ENCODE measurements around the gene MDP1.

MDP1 gene

DNA sequence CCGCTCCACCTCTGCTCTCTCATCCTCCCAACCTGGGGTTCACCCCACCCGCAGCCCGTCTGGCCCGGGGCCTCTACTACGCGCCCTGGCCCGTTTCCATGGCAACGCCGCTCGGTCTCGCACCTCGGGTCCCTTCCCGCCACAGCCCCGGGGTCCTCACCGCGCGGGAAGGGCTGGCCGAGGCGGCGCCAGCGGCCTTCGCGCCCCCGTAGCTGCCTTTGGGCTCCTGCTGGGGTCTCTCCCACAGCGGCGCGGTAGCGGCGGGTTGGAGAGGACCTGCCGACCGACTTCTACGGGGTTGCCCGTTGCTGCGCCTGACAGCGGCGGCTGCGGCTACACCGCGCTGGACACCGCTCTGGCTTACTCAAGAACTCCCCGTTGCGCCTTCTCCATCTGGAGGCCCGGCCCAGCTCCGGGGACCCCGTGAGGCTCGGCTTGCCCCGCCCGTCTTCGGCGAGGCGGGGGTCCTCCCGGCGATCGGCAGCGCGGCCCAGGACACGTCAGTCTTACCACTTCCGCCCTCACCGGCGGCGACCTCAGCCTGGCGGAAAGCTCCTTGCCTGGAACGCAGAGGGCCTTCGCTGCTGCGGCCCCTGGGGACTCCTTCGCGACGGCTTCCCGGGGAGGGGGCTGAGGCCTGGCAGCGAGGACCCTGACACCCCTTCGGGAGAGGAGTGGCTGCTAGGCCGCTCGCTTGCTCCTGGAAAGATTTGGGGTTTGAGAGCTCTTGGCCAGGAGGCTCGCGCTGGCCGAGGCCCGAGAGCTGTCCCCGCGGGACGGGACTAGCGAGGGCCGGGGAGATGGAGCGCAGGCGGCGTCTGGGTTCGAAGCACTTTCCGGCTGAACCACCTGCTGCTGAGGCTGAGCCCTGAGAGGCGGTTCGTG is 20.4 kb downstream of the MDP1 start, which contains the start of gene TM9SF1:
TSS of gene TM9SF1 (minus strand) at position 256 of the 885 bp plus-strand sequence. CDS start 422 bp downstream, outside the sequence.
- Histone ChIP-seq H3K4me1 (ENCODE audit: control insufficient read depth, insufficient read depth, low read length) (no peaks in the 10 kb centered on the region), H3K27ac (ENCODE audit: low read length) (no peak within 1 kb of the TSS), H3K4me3 (ENCODE audit: low read length) (peak within 1 kb of the TSS; percentile 68), H3K27me3 (ENCODE audit: control insufficient read depth, insufficient read depth, low read length) (no peaks in the 10 kb centered on the region), H3K36me3 (ENCODE audit: control insufficient read depth, insufficient read depth, low read length) (no peaks in the 10 kb centered on the region), H3K9me3 (ENCODE audit: control insufficient read depth, insufficient read depth, low read length) (no peaks in the 10 kb centered on the region)
- no CpG with 5 or more reads among the region's 89 CpGs for WGBS (ENCODE audit: insufficient coverage, insufficient read length)
- DNase-seq (ENCODE audit: low read depth, low spot score): no peak

DNA sequence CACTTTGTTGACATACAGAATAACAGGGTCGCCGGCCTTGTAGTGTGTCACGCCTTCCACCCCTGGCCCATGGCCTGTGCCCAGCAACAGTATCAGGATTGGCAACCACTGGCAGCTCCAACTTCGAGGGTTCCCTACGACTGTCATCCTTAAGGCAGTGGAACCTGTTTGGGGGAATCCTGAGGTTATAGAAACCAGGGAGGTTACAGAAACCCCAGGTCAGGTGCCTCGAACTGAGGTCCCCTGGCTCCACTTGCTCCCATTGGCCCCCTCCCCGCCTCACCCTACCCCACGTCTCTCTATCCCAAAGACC is 21.0 kb downstream of the MDP1 start:
- H3K27ac ChIP-seq (ENCODE audit: low read length): no peak overlapping the region
- no peaks in the 10 kb centered on the region for H3K36me3 ChIP-seq (ENCODE audit: control insufficient read depth, insufficient read depth, low read length)
- DNase-seq (ENCODE audit: low read depth, low spot score): no peak
- H3K27me3 ChIP-seq (ENCODE audit: control insufficient read depth, insufficient read depth, low read length): no peaks in the 10 kb centered on the region
- no peaks in the 10 kb centered on the region for H3K9me3 ChIP-seq (ENCODE audit: control insufficient read depth, insufficient read depth, low read length)
- WGBS (ENCODE audit: insufficient coverage, insufficient read length): no CpG with 5 or more reads among the region's 8 CpGs
- no peaks in the 10 kb centered on the region for H3K4me1 ChIP-seq (ENCODE audit: control insufficient read depth, insufficient read depth, low read length)
- peak overlapping the region; percentile 68; the same call in 1 of the 2 replicates for H3K4me3 ChIP-seq (ENCODE audit: low read length)

DNA sequence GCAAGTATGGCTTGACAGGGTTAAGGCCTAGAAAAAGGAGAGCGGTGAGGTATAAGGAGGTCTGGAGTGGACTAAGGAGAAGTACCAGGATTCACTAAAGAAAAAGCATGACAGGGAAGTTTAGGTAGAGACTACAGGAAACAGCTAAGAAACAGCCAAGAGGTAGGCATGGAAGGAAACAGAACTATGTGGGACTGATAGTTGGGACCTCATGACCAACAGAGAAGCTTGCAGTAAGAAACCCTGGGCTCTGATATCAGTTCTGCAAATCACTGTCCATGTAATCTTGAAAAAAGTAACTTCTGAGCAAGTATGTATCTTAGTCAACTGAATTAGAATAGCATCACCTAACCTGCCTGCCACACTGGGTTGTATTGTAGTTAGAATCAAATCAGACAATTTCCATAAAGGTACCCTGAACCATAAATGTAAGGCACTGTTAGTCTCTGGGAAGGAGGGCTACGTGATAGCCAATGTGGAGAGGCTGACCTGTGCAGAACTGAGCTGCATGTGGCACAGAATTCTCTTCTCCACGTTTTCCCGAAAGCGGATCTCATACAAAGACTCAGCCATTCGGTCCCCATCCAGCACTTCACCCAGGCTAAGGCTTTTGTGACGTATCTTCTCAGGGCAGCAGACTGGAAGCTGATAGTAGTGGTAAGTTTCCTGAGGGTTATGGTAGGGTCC is 21.5 kb downstream of the MDP1 start:
- Histone ChIP-seq H3K4me3 (ENCODE audit: low read length) (no peak overlapping the region; the same call in 1 of the 2 replicates), H3K36me3 (ENCODE audit: control insufficient read depth, insufficient read depth, low read length) (no peaks in the 10 kb centered on the region), H3K27me3 (ENCODE audit: control insufficient read depth, insufficient read depth, low read length) (no peaks in the 10 kb centered on the region), H3K9me3 (ENCODE audit: control insufficient read depth, insufficient read depth, low read length) (no peaks in the 10 kb centered on the region), H3K4me1 (ENCODE audit: control insufficient read depth, insufficient read depth, low read length) (no peaks in the 10 kb centered on the region), H3K27ac (ENCODE audit: low read length) (no peak overlapping the region)
- no CpG with 5 or more reads among the region's 7 CpGs for WGBS (ENCODE audit: insufficient coverage, insufficient read length)
- DNase-seq (ENCODE audit: low read depth, low spot score): no peak

DNA sequence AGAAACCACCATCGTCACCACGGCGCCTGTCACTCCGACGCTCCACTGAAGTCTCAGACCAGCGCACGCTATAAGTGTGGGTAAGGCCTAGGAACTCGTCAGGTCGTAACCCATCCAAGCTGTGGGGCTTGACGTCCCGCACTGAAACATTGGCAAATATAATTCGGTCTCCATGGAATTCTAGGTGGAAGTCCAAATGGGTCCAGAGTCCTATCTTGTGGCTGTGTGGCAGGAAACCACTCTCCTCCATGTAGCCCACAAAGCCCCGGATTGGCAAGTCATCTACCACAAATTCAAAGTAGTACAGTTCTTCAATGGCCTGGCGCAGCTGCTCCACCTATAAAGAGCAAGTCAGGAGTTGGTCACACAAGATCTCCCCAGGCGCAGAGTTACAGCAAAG is 22.9 kb downstream of the MDP1 start:
- H3K27me3 ChIP-seq (ENCODE audit: control insufficient read depth, insufficient read depth, low read length): no peaks in the 10 kb centered on the region
- no peaks in the 10 kb centered on the region for H3K36me3 ChIP-seq (ENCODE audit: control insufficient read depth, insufficient read depth, low read length)
- H3K9me3 ChIP-seq (ENCODE audit: control insufficient read depth, insufficient read depth, low read length): no peaks in the 10 kb centered on the region
- no peak overlapping the region for H3K4me3 ChIP-seq (ENCODE audit: low read length)
- H3K4me1 ChIP-seq (ENCODE audit: control insufficient read depth, insufficient read depth, low read length): no peaks in the 10 kb centered on the region
- WGBS (ENCODE audit: insufficient coverage, insufficient read length): no CpG with 5 or more reads among the region's 15 CpGs
- no peak for DNase-seq (ENCODE audit: low read depth, low spot score)
- no peak overlapping the region for H3K27ac ChIP-seq (ENCODE audit: low read length)

DNA sequence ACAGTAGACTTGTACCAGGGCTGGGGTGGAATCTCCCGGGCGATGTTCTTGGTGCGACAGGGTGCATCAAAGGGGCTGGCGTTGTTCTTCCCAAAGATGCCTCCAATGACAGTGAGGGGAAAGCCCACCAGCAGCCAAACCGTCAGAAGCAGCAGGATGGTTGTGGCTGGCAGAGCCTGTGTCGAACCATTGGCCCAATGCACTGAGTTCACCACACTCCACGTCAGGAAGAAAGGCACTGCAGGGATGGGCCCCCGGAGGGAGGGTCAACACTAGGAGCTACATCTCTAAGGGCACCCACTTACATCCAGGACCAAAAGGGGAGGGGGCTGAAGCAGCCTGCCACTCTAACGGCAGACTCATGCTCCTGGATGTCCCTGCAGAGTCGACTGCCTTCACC is 25.4 kb downstream of the MDP1 start:
- no peak for DNase-seq (ENCODE audit: low read depth, low spot score)
- Histone ChIP-seq H3K27ac (ENCODE audit: low read length) (no peak overlapping the region), H3K4me1 (ENCODE audit: control insufficient read depth, insufficient read depth, low read length) (no peaks in the 10 kb centered on the region), H3K27me3 (ENCODE audit: control insufficient read depth, insufficient read depth, low read length) (no peaks in the 10 kb centered on the region), H3K9me3 (ENCODE audit: control insufficient read depth, insufficient read depth, low read length) (no peaks in the 10 kb centered on the region), H3K4me3 (ENCODE audit: low read length) (no peak overlapping the region), H3K36me3 (ENCODE audit: control insufficient read depth, insufficient read depth, low read length) (peaks cover 8% of the 10 kb centered on the region)
- WGBS (ENCODE audit: insufficient coverage, insufficient read length): no CpG with 5 or more reads among the region's 10 CpGs

DNA sequence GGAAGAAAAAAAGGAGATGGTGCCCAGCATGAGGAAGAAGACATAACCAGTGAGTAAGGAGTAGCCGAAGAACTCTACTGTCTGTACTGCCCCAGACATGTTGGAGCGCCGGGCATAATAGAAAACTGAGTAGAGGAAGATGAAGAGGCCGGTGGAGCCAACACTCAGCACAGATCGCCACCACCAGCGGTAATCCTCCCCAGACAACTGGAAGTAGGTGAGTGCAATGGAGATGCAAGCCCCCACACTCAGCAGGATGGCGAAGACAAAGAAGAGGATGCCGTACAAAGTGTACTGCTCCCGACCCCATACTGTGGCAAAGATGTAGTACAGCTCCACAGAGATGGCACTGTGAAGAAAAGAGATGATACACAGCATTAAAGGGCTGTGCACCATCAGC is 26.4 kb downstream of the MDP1 start:
- no peak for DNase-seq (ENCODE audit: low read depth, low spot score)
- Histone ChIP-seq H3K4me3 (ENCODE audit: low read length) (no peak overlapping the region), H3K36me3 (ENCODE audit: control insufficient read depth, insufficient read depth, low read length) (peaks cover 17% of the 10 kb centered on the region), H3K27me3 (ENCODE audit: control insufficient read depth, insufficient read depth, low read length) (no peaks in the 10 kb centered on the region), H3K27ac (ENCODE audit: low read length) (no peak overlapping the region), H3K9me3 (ENCODE audit: control insufficient read depth, insufficient read depth, low read length) (no peaks in the 10 kb centered on the region), H3K4me1 (ENCODE audit: control insufficient read depth, insufficient read depth, low read length) (no peaks in the 10 kb centered on the region)
- WGBS (ENCODE audit: insufficient coverage, insufficient read length): no CpG with 5 or more reads among the region's 9 CpGs

DNA sequence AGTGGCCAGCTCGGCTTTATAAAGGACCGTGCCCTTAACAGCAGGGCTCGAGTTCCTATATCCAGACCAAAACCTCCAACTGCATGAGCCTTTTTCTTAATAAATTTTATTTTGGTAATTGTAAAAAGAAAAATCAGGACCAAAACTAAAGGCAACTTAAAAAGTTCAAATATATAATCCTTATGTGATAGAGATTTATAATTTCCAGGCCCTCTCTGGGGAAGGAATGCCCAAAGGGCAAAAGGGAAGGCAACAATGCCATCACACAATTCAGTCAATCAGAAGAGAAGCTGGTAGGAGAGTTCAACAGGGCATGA is 26.8 kb downstream of the MDP1 start:
- no peaks in the 10 kb centered on the region for H3K4me1 ChIP-seq (ENCODE audit: control insufficient read depth, insufficient read depth, low read length)
- no peak overlapping the region for H3K27ac ChIP-seq (ENCODE audit: low read length)
- H3K27me3 ChIP-seq (ENCODE audit: control insufficient read depth, insufficient read depth, low read length): no peaks in the 10 kb centered on the region
- H3K4me3 ChIP-seq (ENCODE audit: low read length): no peak overlapping the region
- no peak for DNase-seq (ENCODE audit: low read depth, low spot score)
- no peaks in the 10 kb centered on the region for H3K9me3 ChIP-seq (ENCODE audit: control insufficient read depth, insufficient read depth, low read length)
- WGBS (ENCODE audit: insufficient coverage, insufficient read length): no CpG with 5 or more reads among the region's 3 CpGs
- H3K36me3 ChIP-seq (ENCODE audit: control insufficient read depth, insufficient read depth, low read length): peaks cover 21% of the 10 kb centered on the region

DNA sequence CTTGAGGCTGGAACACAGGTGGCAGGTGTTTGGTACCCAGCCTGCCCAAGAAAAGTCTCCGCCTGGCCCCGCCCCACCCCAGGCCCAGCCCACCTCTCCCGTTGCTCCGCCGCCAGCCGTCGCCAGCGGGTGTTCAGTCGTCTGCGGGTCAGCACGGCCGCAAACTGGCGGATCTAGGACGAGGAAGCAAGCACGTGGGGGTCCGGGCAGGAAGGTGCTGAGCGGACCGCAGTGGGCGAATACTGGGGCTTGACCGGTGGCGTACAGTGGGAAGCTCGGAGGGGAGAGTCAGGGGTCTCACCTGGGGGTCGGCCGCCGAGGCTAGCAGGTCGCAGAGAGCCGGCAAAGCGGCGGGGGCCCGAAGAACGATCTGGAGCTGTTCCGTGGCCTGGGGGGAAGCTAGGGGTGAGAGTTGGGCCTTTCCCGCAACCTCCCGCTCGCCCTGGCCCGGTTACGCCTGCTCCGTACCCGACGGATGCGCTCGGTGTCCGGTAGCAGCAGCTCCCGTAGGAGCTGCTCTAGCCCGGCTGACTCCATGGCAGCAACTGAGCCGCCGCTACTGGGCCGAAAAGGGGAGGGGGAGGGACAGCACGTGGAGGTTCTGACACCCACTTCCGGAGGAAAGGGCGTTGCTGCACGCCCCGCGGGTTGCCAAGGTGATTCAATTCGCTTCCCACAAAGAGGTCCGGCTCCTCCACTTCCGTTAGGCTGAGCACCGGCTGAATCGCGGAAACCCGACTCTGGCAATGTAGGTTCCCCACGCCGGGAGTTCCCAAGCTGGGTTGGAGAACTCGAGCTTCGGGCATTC is 27.4 kb downstream of the MDP1 start, which contains the start of gene IPO4:
TSS of gene IPO4 (minus strand) at position 566 of the 808 bp plus-strand sequence. CDS start at position 537, 29 bp downstream.
- H3K27ac ChIP-seq (ENCODE audit: low read length): no peak within 1 kb of the TSS
- H3K4me3 ChIP-seq (ENCODE audit: low read length): peak within 1 kb of the TSS; percentile 87
- H3K9me3 ChIP-seq (ENCODE audit: control insufficient read depth, insufficient read depth, low read length): no peaks in the 10 kb centered on the region
- H3K4me1 ChIP-seq (ENCODE audit: control insufficient read depth, insufficient read depth, low read length): no peaks in the 10 kb centered on the region
- peak; percentile 95 for DNase-seq (ENCODE audit: low read depth, low spot score)
- no peaks in the 10 kb centered on the region for H3K27me3 ChIP-seq (ENCODE audit: control insufficient read depth, insufficient read depth, low read length)
- no CpG with 5 or more reads among the region's 65 CpGs for WGBS (ENCODE audit: insufficient coverage, insufficient read length)
- peaks cover 25% of the 10 kb centered on the region for H3K36me3 ChIP-seq (ENCODE audit: control insufficient read depth, insufficient read depth, low read length)

DNA sequence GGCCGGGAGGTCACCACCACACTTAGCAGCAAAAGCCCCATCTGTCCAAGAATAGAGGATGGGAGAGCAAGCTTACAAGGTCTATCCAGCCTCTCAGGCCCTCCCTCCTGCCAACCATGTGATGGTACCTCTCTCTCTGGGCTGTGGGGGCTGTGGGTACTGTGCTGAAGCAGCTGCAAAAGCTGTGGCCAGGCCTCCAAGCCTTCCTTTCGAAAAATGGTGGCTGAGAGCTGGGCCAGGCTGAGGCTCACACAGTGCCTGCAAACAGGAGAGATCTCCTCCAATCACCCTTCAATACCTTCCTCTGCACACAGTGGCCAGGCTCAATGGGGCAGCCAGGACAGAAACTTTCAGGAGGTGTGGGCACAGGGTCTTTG is 28.3 kb downstream of the MDP1 start:
- no peak overlapping the region for H3K4me3 ChIP-seq (ENCODE audit: low read length)
- H3K36me3 ChIP-seq (ENCODE audit: control insufficient read depth, insufficient read depth, low read length): peaks cover 29% of the 10 kb centered on the region
- no CpG with 5 or more reads among the region's 2 CpGs for WGBS (ENCODE audit: insufficient coverage, insufficient read length)
- no peak overlapping the region for H3K27ac ChIP-seq (ENCODE audit: low read length)
- no peaks in the 10 kb centered on the region for H3K27me3 ChIP-seq (ENCODE audit: control insufficient read depth, insufficient read depth, low read length)
- DNase-seq (ENCODE audit: low read depth, low spot score): no peak
- no peaks in the 10 kb centered on the region for H3K9me3 ChIP-seq (ENCODE audit: control insufficient read depth, insufficient read depth, low read length)
- no peaks in the 10 kb centered on the region for H3K4me1 ChIP-seq (ENCODE audit: control insufficient read depth, insufficient read depth, low read length)

DNA sequence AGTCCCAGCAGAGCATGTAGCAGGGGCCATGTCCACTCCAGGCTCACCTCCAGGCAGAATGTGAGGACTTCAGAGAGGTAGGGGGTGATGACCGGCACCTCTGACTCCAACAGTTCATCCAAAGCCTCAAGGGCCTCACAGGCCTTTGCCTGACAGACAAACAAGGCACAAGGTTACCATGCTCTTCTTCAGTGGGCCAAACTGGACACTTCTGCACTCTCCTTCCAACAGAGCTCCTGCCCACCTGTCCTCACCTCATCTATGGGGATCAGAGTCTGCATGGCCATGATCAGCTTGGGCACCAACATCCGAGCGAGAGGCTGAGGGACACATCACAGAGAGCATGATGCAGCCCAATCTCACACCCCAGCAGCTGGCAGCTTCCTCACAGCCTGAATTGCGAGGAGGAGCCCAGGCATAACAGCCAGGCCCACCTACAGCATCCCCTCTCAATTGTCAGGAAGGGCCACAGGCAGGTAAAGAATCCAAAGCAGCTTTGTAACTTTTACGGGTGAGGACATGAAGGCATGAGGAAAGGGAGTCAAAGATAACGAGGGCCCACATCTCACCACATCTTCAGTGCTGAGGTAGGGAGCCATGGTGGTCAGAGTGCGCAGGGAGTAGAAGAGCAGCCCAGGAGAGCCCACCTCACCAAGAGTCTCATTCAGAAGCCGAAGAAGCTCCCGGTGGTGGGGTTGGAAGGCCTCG is 28.9 kb downstream of the MDP1 start:
- WGBS (ENCODE audit: insufficient coverage, insufficient read length): no CpG with 5 or more reads among the region's 10 CpGs

More for the DNA sequence above, 28.9 kb downstream of the MDP1 start:
- DNase-seq (ENCODE audit: low read depth, low spot score): no peak
- H3K4me1 ChIP-seq (ENCODE audit: control insufficient read depth, insufficient read depth, low read length): no peaks in the 10 kb centered on the region
- no peaks in the 10 kb centered on the region for H3K9me3 ChIP-seq (ENCODE audit: control insufficient read depth, insufficient read depth, low read length)
- no peak overlapping the region for H3K4me3 ChIP-seq (ENCODE audit: low read length)
- H3K27me3 ChIP-seq (ENCODE audit: control insufficient read depth, insufficient read depth, low read length): no peaks in the 10 kb centered on the region
- H3K27ac ChIP-seq (ENCODE audit: low read length): no peak overlapping the region
- peaks cover 34% of the 10 kb centered on the region for H3K36me3 ChIP-seq (ENCODE audit: control insufficient read depth, insufficient read depth, low read length)

Data from iPS DF 6.9 (cell line).